WTC11 (cell line): ENCODE data around the gene ADGRL3. TPM values are rescaled to one million over a fixed set of nuclear protein-coding genes. Genes with fewer than 3 reads are reported as not detected.

ENCODE experiments used
- ATAC-seq: fragments of 200-7000 bp; cut with Tn5 transposase; 2 replicates; pipeline ENCODE4 v1.10.0; 2021; ENCODE audit warnings: mild to moderate bottlenecking, moderate library complexity
- CTCF ChIA-PET: fragments of 300-600 bp; sonication (Branson Sonifier 250); formaldehyde crosslinking; loops from one replicate; lab custom pipeline; 2021; ENCODE audit warnings: antibody characterized with exemption; lab: Charles Lee
- POLR2A ChIA-PET: fragments of 350-600 bp; sonication (Branson Sonifier 250); formaldehyde crosslinking; loops from one replicate; lab custom pipeline; 2021; ENCODE audit warnings: antibody characterized with exemption; lab: Charles Lee
- DNase-seq: peaks from one replicate; pipeline ENCODE4 v3.0.0; 2021; ENCODE audit warnings: low spot score
- H3K27ac Mint-ChIP-seq: 2 replicates; pipeline ENCODE4 v1.8.0; 2021; ENCODE audit warnings: mixed read lengths
- H3K27me3 Mint-ChIP-seq: 2 replicates; pipeline ENCODE4 v1.8.0; 2021; ENCODE audit warnings: low read depth, mild to moderate bottlenecking, moderate library complexity, mixed read lengths
- H3K36me3 Mint-ChIP-seq: 2 replicates; pipeline ENCODE4 v1.8.0; 2021; ENCODE audit warnings: mixed read lengths
- H3K4me1 Mint-ChIP-seq: 2 replicates; pipeline ENCODE4 v1.8.0; 2022; ENCODE audit warnings: mixed read lengths
- H3K4me3 Mint-ChIP-seq: 2 replicates; pipeline ENCODE4 v1.8.0; 2021; ENCODE audit warnings: mild to moderate bottlenecking, moderate library complexity, mixed read lengths
- H3K9me3 Mint-ChIP-seq: 2 replicates; pipeline ENCODE4 v1.8.0; 2021; ENCODE audit warnings: mixed read lengths
- AFF4 ChIP-seq: sonication (generic); formaldehyde crosslinking; IDR thresholded peaks from 2 replicates; pipeline ENCODE4 v1.8.1; 2023; ENCODE audit warnings: mild to moderate bottlenecking, missing genetic modification reagents, borderline replicate concordance
- CDX4 ChIP-seq: fragments of 250-450 bp; sonication (Bioruptor Pico); IDR thresholded peaks from 2 replicates; pipeline ENCODE4 v1.9.0; 2021; ENCODE audit warnings: moderate library complexity, mild to moderate bottlenecking, inconsistent platforms, borderline replicate concordance
- FOXJ3 ChIP-seq: sonication (generic); formaldehyde crosslinking; IDR thresholded peaks from 2 replicates; pipeline ENCODE4 v1.9.0; 2021; ENCODE audit warnings: missing genetic modification reagents, mild to moderate bottlenecking, borderline replicate concordance
- MXD4 ChIP-seq: fragments of 250-450 bp; sonication (Bioruptor Pico); IDR thresholded peaks from 2 replicates; pipeline ENCODE4 v1.8.0; 2021; ENCODE audit warnings: mild to moderate bottlenecking, moderate library complexity, borderline replicate concordance
- MYBL2 ChIP-seq: sonication (generic); formaldehyde crosslinking; IDR thresholded peaks from 2 replicates; pipeline ENCODE4 v1.8.1; 2023; ENCODE audit warnings: mild to moderate bottlenecking, moderate library complexity, missing genetic modification reagents
- RORB ChIP-seq: fragments of 250-450 bp; sonication (Bioruptor Pico); IDR thresholded peaks from 2 replicates; pipeline ENCODE4 v1.9.0; 2021; ENCODE audit warnings: mild to moderate bottlenecking
- SMAD4 ChIP-seq: sonication (generic); formaldehyde crosslinking; IDR thresholded peaks from 2 replicates; pipeline ENCODE4 v1.8.0; 2022; ENCODE audit warnings: mild to moderate bottlenecking, missing genetic modification reagents
- SOX15 ChIP-seq: fragments of 250-450 bp; sonication (Bioruptor Pico); IDR thresholded peaks from 2 replicates; pipeline ENCODE4 v1.9.0; 2021; ENCODE audit warnings: mild to moderate bottlenecking
- SP1 ChIP-seq: sonication (generic); formaldehyde crosslinking; conservative IDR thresholded peaks from 2 replicates; pipeline ENCODE4 v1.8.1; 2022; ENCODE audit warnings: missing genetic modification reagents
- TEAD1 ChIP-seq: sonication (generic); formaldehyde crosslinking; IDR thresholded peaks from 2 replicates; pipeline ENCODE4 v1.8.0; 2022; ENCODE audit warnings: mild to moderate bottlenecking, missing genetic modification reagents
- TP53 ChIP-seq: sonication (generic); formaldehyde crosslinking; IDR thresholded peaks from 2 replicates; pipeline ENCODE4 v1.8.1; 2023; ENCODE audit warnings: mild to moderate bottlenecking, missing genetic modification reagents
- ZNF121 ChIP-seq: sonication (generic); formaldehyde crosslinking; IDR thresholded peaks from 2 replicates; pipeline ENCODE4 v1.8.0; 2023; ENCODE audit warnings: missing genetic modification reagents
- ZNF138 ChIP-seq: sonication (generic); formaldehyde crosslinking; conservative IDR thresholded peaks from 2 replicates; pipeline ENCODE4 v1.8.1; 2022; ENCODE audit warnings: mild to moderate bottlenecking, moderate library complexity, missing genetic modification reagents
- ZNF232 ChIP-seq: sonication (generic); formaldehyde crosslinking; IDR thresholded peaks from 2 replicates; pipeline ENCODE4 v1.8.0; 2022; ENCODE audit warnings: mild to moderate bottlenecking, missing genetic modification reagents
- ZNF423 ChIP-seq: fragments of 250-450 bp; sonication (Bioruptor Pico); IDR thresholded peaks from 2 replicates; pipeline ENCODE4 v2.1.2; 2022; ENCODE audit warnings: mild to moderate bottlenecking, moderate library complexity
- ZNF512 ChIP-seq: sonication (generic); formaldehyde crosslinking; IDR thresholded peaks from 2 replicates; pipeline ENCODE4 v1.8.1; 2022; ENCODE audit warnings: missing genetic modification reagents, borderline replicate concordance
- ZNF532 ChIP-seq: fragments of 250-450 bp; sonication (Bioruptor Pico); IDR thresholded peaks from 2 replicates; pipeline ENCODE4 v1.9.0; 2021; ENCODE audit warnings: mild to moderate bottlenecking, borderline replicate concordance
- ZNF671 ChIP-seq: fragments of 250-450 bp; sonication (Bioruptor Pico); IDR thresholded peaks from 2 replicates; pipeline ENCODE4 v1.8.0; 2021; ENCODE audit warnings: mild to moderate bottlenecking
- total RNA-seq: library from RNA; stranded (reverse); gene quantifications from 3 replicates; pipeline ENCODE4 v1.2.3, GENCODE V29; 2021
- TF ChIP-seq, protein P1 (sequence below): sonication (generic); formaldehyde crosslinking; IDR thresholded peaks from 2 replicates; pipeline ENCODE4 v1.8.0; 2022; ENCODE audit warnings: mild to moderate bottlenecking, missing genetic modification reagents
- TF ChIP-seq, protein P2 (sequence below): sonication (generic); formaldehyde crosslinking; IDR thresholded peaks from 2 replicates; pipeline ENCODE4 v1.8.1; 2022; ENCODE audit warnings: mild to moderate bottlenecking, missing genetic modification reagents, moderate library complexity, borderline replicate concordance

Gene ADGRL3
- total RNA-seq, 1 experiment from 2014 or later: 8.7 TPM

DNA sequence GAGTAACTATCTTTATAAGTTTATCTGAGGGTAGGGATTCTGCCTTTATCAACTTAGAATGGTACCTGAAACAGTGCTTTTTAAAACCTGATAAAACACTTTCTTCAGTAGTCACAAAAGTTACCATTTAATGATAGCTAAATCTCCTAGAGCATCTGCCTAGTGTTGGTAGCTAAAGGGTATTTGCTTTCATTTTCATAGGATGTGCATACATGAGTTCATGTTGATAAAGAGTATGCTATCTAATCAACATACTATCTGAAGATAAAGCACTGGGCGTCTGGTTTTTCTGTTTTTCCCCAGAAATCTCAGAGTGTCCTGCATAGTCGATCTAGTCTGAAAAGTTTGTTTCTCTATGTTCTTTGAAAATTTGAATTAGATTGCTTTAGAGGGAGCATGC, 75.1 kb downstream of the ADGRL3 start (continued):
- TF ChIP-seq ZNF532 (CRISPR knock-in tag) (no peak), FOXJ3 (no peak), ZNF423 (CRISPR knock-in tag) (no peak)
- TF ChIP-seq, all 79 proteins: peak for 0

- peaks cover 24% of the 10 kb centered on the region for H3K4me1 Mint-ChIP-seq
- H3K27me3 Mint-ChIP-seq: no peaks in the 10 kb centered on the region
- H3K27ac Mint-ChIP-seq: no peak overlapping the region
- H3K4me3 Mint-ChIP-seq: no peak overlapping the region
- CTCF ChIA-PET: no interaction called here
- no peaks in the 10 kb centered on the region for H3K9me3 Mint-ChIP-seq
- POLR2A ChIA-PET: no interaction called here
- no peak for ATAC-seq
- TF ChIP-seq, protein P1, sequence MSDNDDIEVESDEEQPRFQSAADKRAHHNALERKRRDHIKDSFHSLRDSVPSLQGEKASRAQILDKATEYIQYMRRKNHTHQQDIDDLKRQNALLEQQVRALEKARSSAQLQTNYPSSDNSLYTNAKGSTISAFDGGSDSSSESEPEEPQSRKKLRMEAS (CRISPR knock-in tag): no peak
- TF ChIP-seq AFF4 (CRISPR knock-in tag) (no peak), TP53 (CRISPR knock-in tag) (no peak)
- no peak for DNase-seq
- H3K36me3 Mint-ChIP-seq: no peaks in the 10 kb centered on the region
These were observed 75.9 kb downstream of the ADGRL3 start for GRCh38 chr4:61276029-61276428.

GRCh38 chr4:61277785-61278760, 77.9 kb downstream of the ADGRL3 start:
- DNase-seq (no peak), ATAC-seq (no peak)
- no peak overlapping the region for H3K4me3 Mint-ChIP-seq
- H3K27me3 Mint-ChIP-seq: no peaks in the 10 kb centered on the region
- no peaks in the 10 kb centered on the region for H3K36me3 Mint-ChIP-seq
- POLR2A ChIA-PET: no interaction called here
- H3K4me1 Mint-ChIP-seq: peaks cover 13% of the 10 kb centered on the region
- H3K27ac Mint-ChIP-seq: peak overlapping the region; percentile 38; the same call in 1 of the 2 replicates
- H3K9me3 Mint-ChIP-seq: no peaks in the 10 kb centered on the region
- CTCF ChIA-PET: no interaction called here
- TF ChIP-seq SOX15 (CRISPR knock-in tag): no peak
- TF ChIP-seq RORB (CRISPR knock-in tag): no peak
- no peak for TF ChIP-seq MYBL2 (CRISPR knock-in tag)
- TF ChIP-seq TEAD1 (CRISPR knock-in tag): no peak
- no peak for TF ChIP-seq ZNF121
- no peak for TF ChIP-seq ZNF232 (CRISPR knock-in tag)
- TF ChIP-seq SP1 (CRISPR knock-in tag): no peak
- TF ChIP-seq ZNF512 (CRISPR knock-in tag): no peak
- no peak for TF ChIP-seq SMAD4
- no peak for TF ChIP-seq ZNF671 (CRISPR knock-in tag)
- no peak for TF ChIP-seq CDX4 (CRISPR knock-in tag)
- TF ChIP-seq, protein P2, sequence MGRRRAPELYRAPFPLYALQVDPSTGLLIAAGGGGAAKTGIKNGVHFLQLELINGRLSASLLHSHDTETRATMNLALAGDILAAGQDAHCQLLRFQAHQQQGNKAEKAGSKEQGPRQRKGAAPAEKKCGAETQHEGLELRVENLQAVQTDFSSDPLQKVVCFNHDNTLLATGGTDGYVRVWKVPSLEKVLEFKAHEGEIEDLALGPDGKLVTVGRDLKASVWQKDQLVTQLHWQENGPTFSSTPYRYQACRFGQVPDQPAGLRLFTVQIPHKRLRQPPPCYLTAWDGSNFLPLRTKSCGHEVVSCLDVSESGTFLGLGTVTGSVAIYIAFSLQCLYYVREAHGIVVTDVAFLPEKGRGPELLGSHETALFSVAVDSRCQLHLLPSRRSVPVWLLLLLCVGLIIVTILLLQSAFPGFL (CRISPR knock-in tag): no peak
- TF ChIP-seq ZNF138: no peak
- TF ChIP-seq MXD4 (CRISPR knock-in tag): no peak
